KMS-11 (cell line): ENCODE results near the gene TMEM263.

Experiments
- H2AFZ ChIP-seq: fragments of 200-600 bp; sonication (generic); 2 replicates; pipeline ENCODE4 v1.6.1; 2016; ENCODE audit warnings: antibody characterized with exemption, mixed run types, low read depth
- H3K27ac ChIP-seq: fragments of 200-600 bp; sonication (generic); 2 replicates; pipeline ENCODE4 v1.6.1; 2016; ENCODE audit warnings: mild to moderate bottlenecking, mixed run types
- H3K27me3 ChIP-seq: fragments of 200-600 bp; sonication (generic); 2 replicates; pipeline ENCODE4 v1.6.1; 2017; ENCODE audit warnings: mild to moderate bottlenecking, low read depth, mixed run types, moderate library complexity; ENCODE audit not compliant: insufficient read depth
- H3K36me3 ChIP-seq: fragments of 200-600 bp; sonication (generic); 2 replicates; pipeline ENCODE4 v1.6.1; 2017; ENCODE audit warnings: mild to moderate bottlenecking, mixed run types; ENCODE audit not compliant: insufficient read depth
- H3K4me1 ChIP-seq: fragments of 200-600 bp; sonication (generic); 2 replicates; pipeline ENCODE4 v1.6.1; 2016; ENCODE audit warnings: mild to moderate bottlenecking, low read depth, mixed run types; ENCODE audit not compliant: poor library complexity, severe bottlenecking
- H3K4me2 ChIP-seq: fragments of 200-600 bp; sonication (generic); 2 replicates; pipeline ENCODE4 v1.7.0; 2016; ENCODE audit warnings: mild to moderate bottlenecking, mixed run types
- H3K4me3 ChIP-seq: fragments of 200-600 bp; sonication (generic); IDR thresholded peaks from 2 replicates; pipeline ENCODE4 v1.6.1; 2017; ENCODE audit warnings: low read depth, low read length, mixed read lengths; ENCODE audit not compliant: insufficient read depth
- H3K79me2 ChIP-seq: fragments of 200-600 bp; sonication (generic); 2 replicates; pipeline ENCODE4 v1.6.1; 2016; ENCODE audit warnings: low read depth, mixed run types; ENCODE audit not compliant: insufficient read depth
- H3K9ac ChIP-seq: fragments of 200-600 bp; sonication (generic); 2 replicates; pipeline ENCODE4 v1.6.1; 2016; ENCODE audit warnings: mild to moderate bottlenecking, mixed run types
- H4K20me1 ChIP-seq: fragments of 200-600 bp; sonication (generic); 2 replicates; pipeline ENCODE4 v1.6.1; 2016; ENCODE audit warnings: mild to moderate bottlenecking, mixed run types; ENCODE audit not compliant: insufficient read depth
- TF ChIP-seq, protein P1 (sequence below): fragments of 200-600 bp; sonication (generic); conservative IDR thresholded peaks from 2 replicates; pipeline ENCODE4 v1.6.1; 2017; ENCODE audit warnings: low read depth, mild to moderate bottlenecking, antibody characterized with exemption, low read length, moderate library complexity, mixed read lengths

TMEM263 gene

DNA sequence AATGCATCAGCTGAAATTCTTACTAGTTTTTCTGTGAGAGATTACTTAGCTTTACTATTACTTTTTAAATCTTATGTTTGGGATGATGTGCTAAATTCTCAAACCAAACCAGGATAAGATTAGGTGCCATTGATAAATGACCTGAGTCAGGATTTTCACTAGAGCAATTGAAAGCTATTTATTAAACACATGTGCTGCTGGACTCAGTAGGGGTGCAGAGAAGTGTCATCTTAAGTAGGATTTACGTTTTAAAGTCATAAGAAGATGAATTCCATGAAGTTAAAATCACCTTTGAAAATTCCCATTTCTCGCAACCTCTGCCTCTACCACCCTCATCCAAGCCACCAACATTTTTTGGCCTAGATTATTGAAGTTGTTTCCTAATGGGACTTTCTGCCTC, 8.8 kb downstream of the TMEM263 start:
- Histone ChIP-seq H4K20me1 (no peaks in the 10 kb centered on the region), H3K4me2 (no peak overlapping the region), H3K36me3 (no peaks in the 10 kb centered on the region), H3K4me1 (no peaks in the 10 kb centered on the region), H3K27me3 (no peaks in the 10 kb centered on the region), H3K79me2 (no peaks in the 10 kb centered on the region), H3K9ac (no peak overlapping the region), H3K4me3 (no peak overlapping the region), H2AFZ (no peak overlapping the region), H3K27ac (no peak overlapping the region)
- TF ChIP-seq, protein P1, sequence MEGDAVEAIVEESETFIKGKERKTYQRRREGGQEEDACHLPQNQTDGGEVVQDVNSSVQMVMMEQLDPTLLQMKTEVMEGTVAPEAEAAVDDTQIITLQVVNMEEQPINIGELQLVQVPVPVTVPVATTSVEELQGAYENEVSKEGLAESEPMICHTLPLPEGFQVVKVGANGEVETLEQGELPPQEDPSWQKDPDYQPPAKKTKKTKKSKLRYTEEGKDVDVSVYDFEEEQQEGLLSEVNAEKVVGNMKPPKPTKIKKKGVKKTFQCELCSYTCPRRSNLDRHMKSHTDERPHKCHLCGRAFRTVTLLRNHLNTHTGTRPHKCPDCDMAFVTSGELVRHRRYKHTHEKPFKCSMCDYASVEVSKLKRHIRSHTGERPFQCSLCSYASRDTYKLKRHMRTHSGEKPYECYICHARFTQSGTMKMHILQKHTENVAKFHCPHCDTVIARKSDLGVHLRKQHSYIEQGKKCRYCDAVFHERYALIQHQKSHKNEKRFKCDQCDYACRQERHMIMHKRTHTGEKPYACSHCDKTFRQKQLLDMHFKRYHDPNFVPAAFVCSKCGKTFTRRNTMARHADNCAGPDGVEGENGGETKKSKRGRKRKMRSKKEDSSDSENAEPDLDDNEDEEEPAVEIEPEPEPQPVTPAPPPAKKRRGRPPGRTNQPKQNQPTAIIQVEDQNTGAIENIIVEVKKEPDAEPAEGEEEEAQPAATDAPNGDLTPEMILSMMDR, result no peak

DNA sequence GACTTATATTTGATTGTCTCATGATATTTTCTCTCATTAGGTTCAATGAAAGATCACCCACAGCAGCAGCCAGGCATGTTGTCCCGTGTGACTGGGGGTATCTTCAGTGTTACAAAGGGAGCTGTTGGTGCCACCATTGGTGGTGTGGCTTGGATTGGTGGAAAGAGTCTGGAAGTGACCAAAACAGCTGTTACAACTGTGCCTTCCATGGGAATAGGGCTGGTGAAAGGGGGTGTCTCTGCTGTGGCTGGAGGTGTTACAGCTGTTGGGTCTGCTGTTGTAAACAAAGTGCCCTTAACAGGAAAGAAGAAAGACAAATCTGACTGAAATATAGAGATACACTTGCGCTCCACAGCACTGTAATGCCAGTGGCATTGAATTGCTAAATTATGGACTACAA, 15.4 kb downstream of the TMEM263 start:
- H3K9ac ChIP-seq, result no peak overlapping the region
- no peak overlapping the region for H3K4me2 ChIP-seq
- no peaks in the 10 kb centered on the region for H3K79me2 ChIP-seq
- no peaks in the 10 kb centered on the region for H3K36me3 ChIP-seq
- no peak overlapping the region for H3K4me3 ChIP-seq
- H3K27ac ChIP-seq, result no peak overlapping the region
- H4K20me1 ChIP-seq, result no peaks in the 10 kb centered on the region
- TF ChIP-seq, protein P1, result no peak
- no peaks in the 10 kb centered on the region for H3K27me3 ChIP-seq
- no peak overlapping the region for H2AFZ ChIP-seq
- H3K4me1 ChIP-seq, result no peaks in the 10 kb centered on the region

DNA sequence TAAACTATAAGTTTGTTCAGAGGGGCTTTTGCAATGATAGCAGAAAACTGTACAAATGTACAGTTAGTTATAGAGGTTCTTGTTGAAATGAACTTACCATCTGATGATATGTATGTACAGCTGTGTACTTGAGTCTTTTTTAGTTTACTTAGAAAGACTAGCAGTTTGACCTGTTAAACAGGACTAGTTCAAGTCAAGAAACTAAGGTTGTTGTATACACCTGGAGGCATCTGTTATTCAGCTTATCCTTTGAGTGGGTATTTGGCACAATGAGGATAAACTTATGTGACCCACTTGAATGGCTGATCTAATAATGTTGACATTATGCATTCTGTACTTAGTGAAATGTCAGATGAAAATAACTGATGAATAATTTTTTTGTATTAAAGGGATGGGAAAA, 17.8 kb downstream of the TMEM263 start:
- Histone ChIP-seq H3K36me3 (no peaks in the 10 kb centered on the region), H3K9ac (no peak overlapping the region), H3K79me2 (no peaks in the 10 kb centered on the region), H3K4me3 (no peak overlapping the region), H3K27ac (no peak overlapping the region), H3K4me1 (no peaks in the 10 kb centered on the region), H4K20me1 (no peaks in the 10 kb centered on the region), H3K4me2 (no peak overlapping the region), H2AFZ (no peak overlapping the region), H3K27me3 (no peaks in the 10 kb centered on the region)
- TF ChIP-seq, protein P1, result no peak

DNA sequence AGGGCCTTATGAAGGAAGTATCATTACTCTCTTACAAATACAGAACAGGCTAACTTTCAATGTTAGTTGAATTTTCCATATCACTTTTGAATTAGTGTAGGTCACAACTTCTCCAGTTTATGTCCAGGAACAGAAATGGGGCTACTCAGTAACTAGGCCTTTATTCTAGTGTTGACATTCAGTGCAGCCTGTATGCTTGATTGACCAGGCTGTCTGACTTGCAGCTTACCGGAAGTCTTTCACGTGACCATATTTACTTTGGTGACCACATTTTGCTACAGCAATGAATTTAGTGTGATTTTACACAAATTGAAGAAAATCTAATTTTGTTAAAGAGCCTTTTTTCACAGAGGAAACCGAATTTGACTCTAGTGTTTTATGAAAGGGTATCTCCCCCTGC, 18.8 kb downstream of the TMEM263 start:
- Histone ChIP-seq H3K27ac (no peak overlapping the region), H3K9ac (no peak overlapping the region), H3K27me3 (no peaks in the 10 kb centered on the region), H4K20me1 (no peaks in the 10 kb centered on the region), H3K4me1 (no peaks in the 10 kb centered on the region), H3K79me2 (no peaks in the 10 kb centered on the region), H3K4me2 (no peak overlapping the region), H3K4me3 (no peak overlapping the region), H2AFZ (no peak overlapping the region), H3K36me3 (no peaks in the 10 kb centered on the region)
- TF ChIP-seq, protein P1, result no peak

DNA sequence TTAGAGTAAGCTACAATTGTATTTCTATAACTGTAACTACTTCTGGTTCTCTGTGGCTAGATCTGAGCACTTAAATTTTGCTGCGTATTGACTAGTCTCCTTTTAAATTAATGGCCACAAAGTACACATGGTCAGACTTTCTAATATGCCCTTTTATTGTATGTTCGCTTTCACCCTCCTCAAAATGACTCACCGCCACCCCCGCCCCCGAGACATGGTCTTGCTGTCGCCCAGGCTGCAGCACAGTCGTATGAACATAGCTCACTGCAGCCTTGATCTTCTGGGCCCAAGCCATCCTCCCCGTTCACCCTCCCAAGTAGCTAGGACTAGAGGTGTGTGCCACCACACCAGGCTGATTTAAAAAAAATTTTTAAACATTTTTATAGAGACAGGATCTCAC, 19.4 kb downstream of the TMEM263 start:
- H3K4me2 ChIP-seq, result no peak overlapping the region
- H3K79me2 ChIP-seq, result no peaks in the 10 kb centered on the region
- no peaks in the 10 kb centered on the region for H3K36me3 ChIP-seq
- TF ChIP-seq, protein P1, result no peak
- no peaks in the 10 kb centered on the region for H3K4me1 ChIP-seq
- no peak overlapping the region for H3K27ac ChIP-seq
- no peak overlapping the region for H2AFZ ChIP-seq
- H3K4me3 ChIP-seq, result no peak overlapping the region
- H4K20me1 ChIP-seq, result no peaks in the 10 kb centered on the region
- no peak overlapping the region for H3K9ac ChIP-seq
- no peaks in the 10 kb centered on the region for H3K27me3 ChIP-seq
